NCI-H2081 treated with DMSO at 0.1 percent for 48 hours (cell line): ENCODE measurements around the gene ADCY10.
"Not testable (repeated sequence)": the region's sequence is repeated elsewhere in the genome, so short reads cannot be mapped to it uniquely, and the experiment has no call there.

Source experiments
- DNase-seq: peaks from one replicate; lab custom pipeline; 2025; lab: John Stamatoyannopoulos, UW

ADCY10 gene

DNA sequence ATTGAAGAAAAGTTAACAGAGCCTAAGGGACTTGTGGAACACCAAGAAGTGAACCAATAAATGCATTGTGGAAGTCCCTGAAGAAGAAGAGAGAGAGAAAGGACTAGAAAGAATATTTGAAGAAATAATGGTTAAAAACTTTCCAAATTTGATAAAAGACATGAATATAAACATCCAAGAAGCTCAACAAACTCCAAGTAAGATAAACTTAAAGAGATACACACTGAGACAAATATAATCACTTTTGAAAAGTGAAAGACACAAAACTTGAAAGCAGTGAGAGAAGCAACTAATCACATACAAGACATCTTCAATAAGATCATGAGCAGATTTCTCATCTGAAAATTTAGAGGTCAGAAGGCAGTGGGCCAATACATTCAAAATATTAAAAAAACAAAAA lies 101.0 kb downstream of the ADCY10 start:
- DNase-seq = no peak

DNA sequence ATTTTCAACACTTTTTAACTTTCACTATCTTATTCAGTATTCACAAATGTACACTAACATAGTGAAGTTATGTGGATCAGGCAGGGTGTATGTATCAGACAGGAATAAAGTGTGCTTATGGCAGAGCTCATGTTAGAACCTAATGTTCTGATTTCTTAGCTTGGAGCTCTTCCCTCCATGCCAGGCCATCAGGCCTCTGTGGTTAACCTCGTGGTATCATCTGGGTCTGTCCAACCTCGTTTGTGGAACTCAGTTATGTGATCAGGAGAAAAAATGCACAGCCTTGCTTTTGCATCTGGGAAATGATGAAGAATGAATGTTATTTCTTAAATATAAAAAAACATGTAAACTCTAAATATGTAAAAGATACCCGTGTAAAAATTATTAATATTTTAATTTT lies 105.2 kb downstream of the ADCY10 start:
- DNase-seq = no peak

GRCh38 chr1:167808104-167808503 lies 105.8 kb downstream of the ADCY10 start:
- DNase-seq = no peak

- not testable (repeated sequence) for DNase-seq
Observed at GRCh38 chr1:167806676-167807075, 107.3 kb downstream of the ADCY10 start.

DNA sequence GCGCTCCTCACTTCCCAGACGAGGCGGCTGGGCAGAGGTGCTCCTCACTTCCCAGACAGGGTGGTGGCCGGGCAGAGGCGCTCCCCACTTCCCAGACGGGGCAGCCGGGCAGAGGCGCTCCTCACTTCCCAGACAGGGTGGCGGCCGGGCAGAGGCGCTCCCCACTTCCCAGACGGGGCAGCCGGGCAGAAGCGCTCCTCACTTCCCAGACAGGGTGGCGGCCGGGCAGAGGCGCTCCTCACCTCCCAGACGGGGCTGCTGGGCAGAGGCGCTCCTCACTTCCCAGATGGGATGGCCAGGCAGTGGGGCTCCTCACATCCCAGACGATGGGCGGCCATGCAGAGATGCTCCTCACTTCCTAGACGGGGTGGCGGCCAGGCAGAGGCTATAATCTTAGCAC lies 107.7 kb downstream of the ADCY10 start:
- DNase-seq = not testable (repeated sequence)

- DNase-seq = no peak
Observed at GRCh38 chr1:167805041-167805556, 108.8 kb downstream of the ADCY10 start.

- DNase-seq = peak; percentile 59
Observed at GRCh38 chr1:167803358-167804207, 110.4 kb downstream of the ADCY10 start.

- DNase-seq = no peak
Observed at GRCh38 chr1:167802235-167802634, 111.7 kb downstream of the ADCY10 start.

GRCh38 chr1:167800251-167800650 lies 113.7 kb downstream of the ADCY10 start:
- DNase-seq = no peak

- no peak for DNase-seq
Observed at GRCh38 chr1:167799747-167800146, 114.2 kb downstream of the ADCY10 start.

GRCh38 chr1:167798952-167799351 lies 115.0 kb downstream of the ADCY10 start:
- no peak for DNase-seq

GRCh38 chr1:167797015-167797414 lies 116.9 kb downstream of the ADCY10 start:
- no peak for DNase-seq

GRCh38 chr1:167795810-167796740 lies 117.9 kb downstream of the ADCY10 start:
- peak; percentile 66 for DNase-seq

DNA sequence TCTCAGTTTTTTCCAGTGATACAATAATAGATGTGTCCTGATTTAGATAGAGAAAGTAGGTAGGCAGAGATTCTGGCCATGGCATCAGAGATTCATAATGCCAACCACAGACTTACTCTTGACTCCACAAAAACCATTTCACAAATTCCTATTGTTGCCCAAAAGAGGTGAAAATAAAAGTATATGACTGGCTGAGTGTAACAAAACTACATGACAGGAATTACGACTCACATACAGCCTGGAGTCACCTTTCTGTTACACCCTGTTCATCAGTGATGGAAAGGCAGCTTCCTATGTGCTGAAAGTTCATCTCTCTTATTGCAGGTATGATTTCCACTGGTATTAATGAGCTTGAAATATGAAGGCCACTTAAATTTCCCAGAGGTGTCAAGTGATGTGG lies 119.9 kb downstream of the ADCY10 start:
- no peak for DNase-seq

DNA sequence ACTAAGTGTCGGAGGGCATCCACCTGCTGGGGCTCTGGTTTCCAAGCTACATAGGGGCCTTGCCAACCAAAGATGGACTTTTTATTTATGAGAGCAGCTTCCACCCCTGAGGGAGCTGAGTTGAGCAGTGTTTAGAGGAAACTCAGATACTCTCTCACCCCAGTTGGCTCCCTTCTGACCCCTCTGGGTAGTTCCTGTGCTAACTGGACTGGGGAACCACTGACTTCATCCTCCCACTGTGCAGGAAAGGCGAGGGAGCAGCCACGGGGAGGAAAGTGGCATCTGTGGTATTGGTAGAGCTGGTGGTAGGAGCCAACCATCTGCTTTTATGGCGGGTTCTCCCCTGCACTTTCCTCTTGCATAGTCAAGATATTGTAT lies 121.8 kb downstream of the ADCY10 start:
- DNase-seq = no peak

- DNase-seq = no peak
Observed at GRCh38 chr1:167791281-167792187, 122.4 kb downstream of the ADCY10 start.

DNA sequence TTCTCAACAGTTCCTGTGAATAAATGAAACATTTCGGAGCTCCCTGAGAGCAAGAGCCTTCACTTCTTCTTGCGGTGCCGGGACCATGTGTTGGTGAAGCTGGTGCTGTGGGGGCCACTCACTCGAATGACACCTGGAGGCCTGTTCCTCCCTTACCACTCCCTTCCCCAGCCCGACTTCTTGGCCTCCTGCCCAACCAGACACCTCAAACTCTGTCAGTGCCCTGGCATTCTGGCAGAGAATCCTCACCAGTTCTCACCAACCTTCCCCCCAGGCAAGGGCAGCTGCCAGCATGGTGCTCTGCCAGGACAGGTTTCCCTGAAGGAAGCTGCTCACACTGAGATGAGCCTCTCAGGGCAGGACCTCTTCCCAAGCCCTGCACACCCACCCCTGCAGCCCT lies 123.8 kb downstream of the ADCY10 start:
- DNase-seq = no peak

DNA sequence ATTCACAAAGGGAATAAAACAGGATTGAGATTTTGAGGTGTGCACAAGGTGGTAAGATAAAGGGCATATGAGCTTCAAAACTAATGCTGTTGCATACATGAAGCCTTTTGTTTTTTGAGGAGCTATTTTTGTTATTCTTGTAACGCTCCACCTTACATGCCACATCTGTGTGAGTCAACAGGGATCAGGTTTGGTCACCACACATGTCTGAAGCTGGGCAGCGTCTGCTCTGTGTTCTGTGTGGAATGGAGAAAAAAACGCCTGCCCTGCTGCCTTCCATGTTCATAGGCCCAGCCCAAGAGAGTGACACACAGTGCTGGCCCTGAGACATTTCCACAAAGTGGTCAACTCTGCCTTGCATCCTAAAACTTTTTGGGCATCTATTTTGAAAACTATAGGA lies 124.4 kb downstream of the ADCY10 start:
- DNase-seq = no peak

- DNase-seq = no peak
Observed at GRCh38 chr1:167786502-167786901, 127.4 kb downstream of the ADCY10 start.

GRCh38 chr1:167784876-167785550 lies 128.9 kb downstream of the ADCY10 start:
- no peak for DNase-seq

DNA sequence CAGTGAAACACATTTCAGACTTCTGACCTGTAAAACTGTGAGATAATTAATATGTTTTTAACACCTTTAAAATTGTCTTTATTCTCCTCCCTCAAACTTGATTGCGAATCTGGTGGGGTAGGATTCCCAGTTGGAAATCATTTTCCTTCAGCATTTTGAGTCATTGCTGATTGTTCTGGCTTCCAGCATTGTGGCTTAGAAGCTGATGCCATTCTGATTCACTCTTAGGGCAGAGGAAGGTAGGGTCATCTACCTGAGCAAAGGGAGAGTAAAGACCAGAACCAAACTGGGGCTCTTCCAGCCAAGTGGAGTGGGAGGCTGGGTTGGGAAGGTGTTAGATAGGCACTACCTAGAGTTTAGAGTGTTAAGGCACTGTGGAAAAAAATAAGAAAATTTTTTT lies 131.0 kb downstream of the ADCY10 start:
- no peak for DNase-seq
